ENCODE data around the gene KRTAP12-3. TPM values are rescaled to one million over a fixed set of nuclear protein-coding genes. Genes with fewer than 3 reads are reported as not detected.

The KRTAP12-3 gene
- total RNA-seq, 1 donor from 2014 or later, result not detected

GRCh38 chr21:44647222-44647552 lies 10.5 kb upstream of the KRTAP12-3 start:
- H3K36me3 ChIP-seq, result no peaks in the 10 kb centered on the region
- no peaks in the 10 kb centered on the region for H3K79me2 ChIP-seq (ENCODE audit: low read depth)
- H3F3A ChIP-seq (ENCODE audit: low read depth), result peaks cover 16% of the 10 kb centered on the region
- Mint-ChIP-seq H3K4me3 (no peak overlapping the region), H3K4me1 (peaks cover 15% of the 10 kb centered on the region), H3K9me3 (peaks cover 34% of the 10 kb centered on the region), H3K36me3 (peaks cover 4% of the 10 kb centered on the region), H3K27ac (no peak overlapping the region), H3K27me3 (ENCODE audit: insufficient read depth, low read depth) (peaks cover 12% of the 10 kb centered on the region)
- no peak for TF ChIP-seq EZH2 (IDR thresholded peaks at IDR 0.05)
- TF ChIP-seq EZH2phosphoT487 (IDR thresholded peaks at IDR 0.05), result no peak
- no peak for TF ChIP-seq CTCF (IDR thresholded peaks at IDR 0.05)
- DNase-seq (ENCODE audit: low spot score), result peak; percentile 41
- H3K9ac ChIP-seq, result no peak overlapping the region
- no peaks in the 10 kb centered on the region for H3K27me3 ChIP-seq
- no peak overlapping the region for H3K27ac ChIP-seq
- H2AFZ ChIP-seq (replicated peaks), result peak overlapping the region; percentile 76
- no peaks in the 10 kb centered on the region for H4K20me1 ChIP-seq (ENCODE audit: low read depth)
- no peak overlapping the region for H3K4me3 ChIP-seq
- H3K9me3 ChIP-seq (ENCODE audit: low read depth), result peaks cover 8% of the 10 kb centered on the region
- peak overlapping the region; percentile 8 for H3K4me2 ChIP-seq
- H3K4me1 ChIP-seq, result peaks cover 19% of the 10 kb centered on the region

- no peak overlapping the region for H3K4me3 ChIP-seq
- no peaks in the 10 kb centered on the region for H3K36me3 ChIP-seq
- H3K79me2 ChIP-seq (ENCODE audit: low read depth), result no peaks in the 10 kb centered on the region
- H3K4me2 ChIP-seq, result no peak overlapping the region
- no peak overlapping the region for H3K9ac ChIP-seq
- H4K20me1 ChIP-seq (ENCODE audit: low read depth), result no peaks in the 10 kb centered on the region
- Mint-ChIP-seq H3K4me1 (peaks cover 13% of the 10 kb centered on the region), H3K9me3 (peaks cover 30% of the 10 kb centered on the region), H3K27ac (peak overlapping the region; percentile 38), H3K36me3 (peaks cover 4% of the 10 kb centered on the region), H3K27me3 (ENCODE audit: insufficient read depth, low read depth) (peaks cover 14% of the 10 kb centered on the region), H3K4me3 (no peak overlapping the region)
- H2AFZ ChIP-seq (replicated peaks), result no peak overlapping the region
- peaks cover 19% of the 10 kb centered on the region for H3K4me1 ChIP-seq
- H3K27me3 ChIP-seq, result no peaks in the 10 kb centered on the region
- peaks cover 8% of the 10 kb centered on the region for H3K9me3 ChIP-seq (ENCODE audit: low read depth)
- TF ChIP-seq EZH2phosphoT487 (IDR thresholded peaks at IDR 0.05), result no peak
- TF ChIP-seq EZH2 (IDR thresholded peaks at IDR 0.05), result no peak
- TF ChIP-seq CTCF (IDR thresholded peaks at IDR 0.05), result no peak
- DNase-seq (ENCODE audit: low spot score), result no peak
- no peak overlapping the region for H3K27ac ChIP-seq
- peaks cover 13% of the 10 kb centered on the region for H3F3A ChIP-seq (ENCODE audit: low read depth)
These were observed 9.0 kb upstream of the KRTAP12-3 start for GRCh38 chr21:44648557-44649311.

GRCh38 chr21:44649521-44650100 lies 8.1 kb upstream of the KRTAP12-3 start:
- TF ChIP-seq CTCF (IDR thresholded peaks at IDR 0.05) (no peak), EZH2 (IDR thresholded peaks at IDR 0.05) (no peak), EZH2phosphoT487 (IDR thresholded peaks at IDR 0.05) (no peak)
- H3K27me3 ChIP-seq, result no peaks in the 10 kb centered on the region
- H3K9ac ChIP-seq, result no peak overlapping the region
- H3K36me3 Mint-ChIP-seq, result peaks cover 4% of the 10 kb centered on the region
- peaks cover 4% of the 10 kb centered on the region for H3K9me3 ChIP-seq (ENCODE audit: low read depth)
- no peak overlapping the region for H2AFZ ChIP-seq (replicated peaks)
- H3K79me2 ChIP-seq (ENCODE audit: low read depth), result no peaks in the 10 kb centered on the region
- peaks cover 10% of the 10 kb centered on the region for H3K4me1 Mint-ChIP-seq
- no peak overlapping the region for H3K4me3 ChIP-seq
- H4K20me1 ChIP-seq (ENCODE audit: low read depth), result no peaks in the 10 kb centered on the region
- H3K9me3 Mint-ChIP-seq, result peaks cover 21% of the 10 kb centered on the region
- no peaks in the 10 kb centered on the region for H3K36me3 ChIP-seq
- H3K4me1 ChIP-seq, result peaks cover 14% of the 10 kb centered on the region
- H3K27ac Mint-ChIP-seq, result no peak overlapping the region
- no peak overlapping the region for H3K27ac ChIP-seq
- peaks cover 17% of the 10 kb centered on the region for H3K27me3 Mint-ChIP-seq (ENCODE audit: insufficient read depth, low read depth)
- no peak for DNase-seq (ENCODE audit: low spot score)
- no peak overlapping the region for H3K4me3 Mint-ChIP-seq
- H3F3A ChIP-seq (ENCODE audit: low read depth), result peaks cover 7% of the 10 kb centered on the region
- H3K4me2 ChIP-seq, result no peak overlapping the region
